Retinal pigment epithelial cell (primary cell): ENCODE data around the gene NEK8.

Experiments used
- DNase-seq: peaks from one replicate; pipeline ENCODE4 v3.0.0-alpha.2; 2010; ENCODE audit warnings: low read depth
- H3K4me3 ChIP-seq: 2 replicates; pipeline ENCODE4 v1.5.1; 2011; ENCODE audit warnings: mild to moderate bottlenecking, low read length, control low read depth, moderate library complexity
- CTCF ChIP-seq: conservative IDR thresholded peaks from 2 replicates; pipeline ENCODE4 v1.5.1; 2011; ENCODE audit warnings: low read depth, low read length, control low read depth, inconsistent platforms

Gene NEK8

GRCh38 chr17:28693869-28694268 lies 34.7 kb upstream of the NEK8 start:
- no peak for DNase-seq
- no peak for TF ChIP-seq CTCF

GRCh38 chr17:28698253-28698941 lies 30.2 kb upstream of the NEK8 start:
- no peak for TF ChIP-seq CTCF
- no peak overlapping the region for H3K4me3 ChIP-seq
- no peak for DNase-seq

More at GRCh38 chr17:28693869-28694268, 34.7 kb upstream of the NEK8 start:
- no peak overlapping the region for H3K4me3 ChIP-seq

GRCh38 chr17:28700278-28700677 lies 28.3 kb upstream of the NEK8 start:
- TF ChIP-seq CTCF, result no peak
- no peak overlapping the region for H3K4me3 ChIP-seq
- no peak for DNase-seq

- no peak for TF ChIP-seq CTCF
- no peak for DNase-seq
- no peak overlapping the region for H3K4me3 ChIP-seq
Observed at GRCh38 chr17:28700830-28701492, 27.6 kb upstream of the NEK8 start.

DNA sequence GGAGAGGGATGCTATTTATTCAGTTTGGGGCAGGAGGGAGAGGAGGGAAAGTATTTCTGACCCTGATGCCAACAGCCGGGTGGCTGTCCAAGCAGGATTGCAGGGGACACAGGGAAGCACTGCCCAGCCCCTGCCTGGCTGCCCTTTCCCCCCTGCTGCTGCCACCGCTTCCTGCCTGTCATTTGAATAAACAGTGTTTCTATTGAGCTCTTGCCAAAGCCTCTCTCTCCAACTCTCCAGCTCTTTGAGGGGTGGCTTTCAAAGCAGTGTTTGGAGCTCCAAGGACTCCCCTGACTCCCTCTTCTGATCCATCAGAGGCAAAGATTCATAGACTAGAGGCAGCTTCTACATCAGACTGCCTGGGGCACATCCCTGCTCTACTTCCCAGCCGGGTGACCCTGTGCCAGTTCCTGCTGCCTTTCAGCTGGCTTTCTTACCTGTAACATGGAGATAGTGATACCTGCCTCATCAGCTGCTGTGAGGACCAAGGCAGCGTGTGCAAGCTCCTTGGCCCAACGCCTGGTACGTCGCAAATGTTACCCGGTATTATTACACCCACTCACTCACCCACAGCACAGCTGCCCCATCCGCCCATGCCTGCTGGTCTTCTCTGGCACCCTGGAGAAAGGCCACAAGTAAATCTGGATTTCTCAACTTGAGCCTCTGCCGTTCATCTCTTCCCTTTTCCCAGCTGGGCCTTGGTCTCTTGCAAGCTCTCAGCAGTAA lies 26.4 kb upstream of the NEK8 start:
- H3K4me3 ChIP-seq, result no peak overlapping the region
- no peak for DNase-seq
- no peak for TF ChIP-seq CTCF

GRCh38 chr17:28702752-28703150 lies 25.8 kb upstream of the NEK8 start:
- no peak for TF ChIP-seq CTCF
- DNase-seq, result no peak

More at GRCh38 chr17:28702752-28703150, 25.8 kb upstream of the NEK8 start:
- no peak overlapping the region for H3K4me3 ChIP-seq
